Neural progenitor cell (in vitro differentiated cells): ENCODE results near the gene NSG2. TPM values are rescaled to one million over a fixed set of nuclear protein-coding genes. Genes with fewer than 3 reads are reported as not detected.
"Not testable (repeated sequence)": the region's sequence is repeated elsewhere in the genome, so short reads cannot be mapped to it uniquely, and the experiment has no call there.

ENCODE experiments used
- DNase-seq: peaks from one replicate; pipeline ENCODE4 v3.0.0-alpha.2; 2016; ENCODE audit warnings: low spot score
- H2AFZ ChIP-seq: fragments of 200-600 bp; sonication (generic); replicated peaks from 2 replicates; pipeline ENCODE4 v1.6.1; 2016; ENCODE audit warnings: antibody characterized with exemption
- H3F3A ChIP-seq: fragments of 200-600 bp; sonication (generic); 2 replicates; pipeline ENCODE4 v1.6.1; 2016; ENCODE audit warnings: antibody characterized with exemption, low read depth
- H3K27ac ChIP-seq: fragments of 200-600 bp; sonication (generic); 2 replicates; pipeline ENCODE4 v1.5.1; 2016; ENCODE audit warnings: mild to moderate bottlenecking
- H3K27me3 ChIP-seq: fragments of 200-600 bp; sonication (generic); 2 replicates; pipeline ENCODE4 v1.6.1; 2016; ENCODE audit warnings: mild to moderate bottlenecking, moderate library complexity
- H3K36me3 ChIP-seq: fragments of 200-600 bp; sonication (generic); 2 replicates; pipeline ENCODE4 v1.5.1; 2016
- H3K4me1 ChIP-seq: fragments of 200-600 bp; sonication (generic); 2 replicates; pipeline ENCODE4 v1.6.1; 2016; ENCODE audit warnings: mixed run types
- H3K4me2 ChIP-seq: fragments of 200-600 bp; sonication (generic); 2 replicates; pipeline ENCODE4 v1.6.1; 2016
- H3K4me3 ChIP-seq: fragments of 200-600 bp; sonication (generic); 2 replicates; pipeline ENCODE4 v1.5.1; 2016
- H3K79me2 ChIP-seq: fragments of 200-600 bp; sonication (generic); 2 replicates; pipeline ENCODE4 v1.6.1; 2016; ENCODE audit warnings: low read depth
- H3K9ac ChIP-seq: fragments of 200-600 bp; sonication (generic); 2 replicates; pipeline ENCODE4 v1.6.1; 2016
- H3K9me3 ChIP-seq: fragments of 200-600 bp; sonication (generic); 2 replicates; pipeline ENCODE4 v1.5.1; 2016; ENCODE audit warnings: low read depth
- H4K20me1 ChIP-seq: fragments of 200-600 bp; sonication (generic); 2 replicates; pipeline ENCODE4 v1.6.1; 2016; ENCODE audit warnings: low read depth
- H3K27ac Mint-ChIP-seq: 3 replicates; pipeline ENCODE4 v1.8.0; 2021; ENCODE audit warnings: mixed read lengths
- H3K27me3 Mint-ChIP-seq: 2 replicates; pipeline ENCODE4 v1.8.0; 2022; ENCODE audit warnings: low read depth, mild to moderate bottlenecking, inconsistent platforms, moderate library complexity, mixed read lengths; ENCODE audit not compliant: insufficient read depth
- H3K36me3 Mint-ChIP-seq: 3 replicates; pipeline ENCODE4 v1.8.0; 2021; ENCODE audit warnings: mixed read lengths
- H3K4me1 Mint-ChIP-seq: 3 replicates; pipeline ENCODE4 v1.8.0; 2021; ENCODE audit warnings: mixed read lengths
- H3K4me3 Mint-ChIP-seq: 3 replicates; pipeline ENCODE4 v1.8.0; 2021; ENCODE audit warnings: mild to moderate bottlenecking, moderate library complexity, mixed read lengths
- H3K9me3 Mint-ChIP-seq: 3 replicates; pipeline ENCODE4 v1.8.0; 2020; ENCODE audit warnings: mixed read lengths
- EZH2 ChIP-seq: fragments of 200-600 bp; sonication (generic); IDR thresholded peaks from 2 replicates; pipeline ENCODE4 v1.6.1; 2017; ENCODE audit warnings: antibody characterized with exemption, mild to moderate bottlenecking, moderate library complexity
- EZH2phosphoT487 ChIP-seq: fragments of 200-600 bp; sonication (generic); IDR thresholded peaks from 2 replicates; pipeline ENCODE4 v1.6.1; 2017; ENCODE audit warnings: antibody characterized with exemption
- total RNA-seq: library from RNA; depleted of rRNA; stranded (reverse); fragments of >200 nt; gene quantifications from 2 replicates; pipeline ENCODE4 v1.2.3, GENCODE V29; 2015; ENCODE audit warnings: low replicate concordance
- TF ChIP-seq, protein P1 (sequence below): fragments of 200-600 bp; sonication (generic); IDR thresholded peaks from 2 replicates; pipeline ENCODE4 v1.5.1; 2017; ENCODE audit warnings: antibody characterized with exemption, mild to moderate bottlenecking

NSG2 gene
- total RNA-seq, 1 donor from 2014 or later = 0.11 TPM

DNA sequence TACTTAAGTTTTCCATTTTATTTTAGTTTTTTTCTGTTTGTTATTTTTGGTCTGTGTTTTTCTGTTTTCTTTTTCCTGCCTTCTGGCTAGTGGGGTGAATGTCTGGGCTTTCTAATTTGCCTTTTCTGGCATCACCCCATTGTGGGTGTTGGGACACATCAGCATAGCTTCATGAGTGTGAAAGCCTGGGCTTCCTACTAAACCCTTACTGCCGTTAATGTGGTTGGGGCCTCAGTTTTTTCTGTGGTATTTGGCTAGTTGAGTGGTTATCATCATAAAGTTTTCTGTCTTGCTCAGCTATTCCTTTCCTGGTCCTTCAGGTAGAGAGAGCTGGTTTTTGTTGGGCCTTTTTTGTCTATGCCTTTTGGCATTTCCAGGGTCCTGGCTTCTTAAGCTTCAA is 35.1 kb upstream of the NSG2 start:
- no peaks in the 10 kb centered on the region for H3K36me3 Mint-ChIP-seq
- H3K4me3 Mint-ChIP-seq = no peak overlapping the region
- H3K27me3 Mint-ChIP-seq = peaks cover 4% of the 10 kb centered on the region
- no peaks in the 10 kb centered on the region for H3K9me3 ChIP-seq
- H2AFZ ChIP-seq = peak overlapping the region; percentile 38
- no peak overlapping the region for H3K27ac ChIP-seq
- no peaks in the 10 kb centered on the region for H3F3A ChIP-seq
- no peaks in the 10 kb centered on the region for H3K36me3 ChIP-seq
- no peaks in the 10 kb centered on the region for H3K4me1 Mint-ChIP-seq
- no peaks in the 10 kb centered on the region for H3K79me2 ChIP-seq
- no peaks in the 10 kb centered on the region for H3K27me3 ChIP-seq
- H3K27ac Mint-ChIP-seq = no peak overlapping the region
- DNase-seq = no peak
- no peak overlapping the region for H3K4me3 ChIP-seq
- H3K9me3 Mint-ChIP-seq = peaks cover 4% of the 10 kb centered on the region
- H3K4me1 ChIP-seq = no peaks in the 10 kb centered on the region
- TF ChIP-seq EZH2phosphoT487 = no peak
- TF ChIP-seq EZH2 = no peak
- TF ChIP-seq, protein P1, sequence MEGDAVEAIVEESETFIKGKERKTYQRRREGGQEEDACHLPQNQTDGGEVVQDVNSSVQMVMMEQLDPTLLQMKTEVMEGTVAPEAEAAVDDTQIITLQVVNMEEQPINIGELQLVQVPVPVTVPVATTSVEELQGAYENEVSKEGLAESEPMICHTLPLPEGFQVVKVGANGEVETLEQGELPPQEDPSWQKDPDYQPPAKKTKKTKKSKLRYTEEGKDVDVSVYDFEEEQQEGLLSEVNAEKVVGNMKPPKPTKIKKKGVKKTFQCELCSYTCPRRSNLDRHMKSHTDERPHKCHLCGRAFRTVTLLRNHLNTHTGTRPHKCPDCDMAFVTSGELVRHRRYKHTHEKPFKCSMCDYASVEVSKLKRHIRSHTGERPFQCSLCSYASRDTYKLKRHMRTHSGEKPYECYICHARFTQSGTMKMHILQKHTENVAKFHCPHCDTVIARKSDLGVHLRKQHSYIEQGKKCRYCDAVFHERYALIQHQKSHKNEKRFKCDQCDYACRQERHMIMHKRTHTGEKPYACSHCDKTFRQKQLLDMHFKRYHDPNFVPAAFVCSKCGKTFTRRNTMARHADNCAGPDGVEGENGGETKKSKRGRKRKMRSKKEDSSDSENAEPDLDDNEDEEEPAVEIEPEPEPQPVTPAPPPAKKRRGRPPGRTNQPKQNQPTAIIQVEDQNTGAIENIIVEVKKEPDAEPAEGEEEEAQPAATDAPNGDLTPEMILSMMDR = no peak
- H3K4me2 ChIP-seq = no peak overlapping the region
- H4K20me1 ChIP-seq = no peaks in the 10 kb centered on the region
- H3K9ac ChIP-seq = no peak overlapping the region

GRCh38 chr5:174011441-174011840 is 34.1 kb upstream of the NSG2 start:
- Histone ChIP-seq H2AFZ (no peak overlapping the region), H3K79me2 (no peaks in the 10 kb centered on the region), H3K27ac (no peak overlapping the region), H3K36me3 (no peaks in the 10 kb centered on the region), H3K4me2 (no peak overlapping the region), H3K4me3 (no peak overlapping the region), H3K9me3 (no peaks in the 10 kb centered on the region), H3K9ac (no peak overlapping the region), H4K20me1 (no peaks in the 10 kb centered on the region), H3K4me1 (no peaks in the 10 kb centered on the region), H3F3A (no peaks in the 10 kb centered on the region), H3K27me3 (no peaks in the 10 kb centered on the region)
- TF ChIP-seq EZH2phosphoT487 (no peak), EZH2 (no peak)
- TF ChIP-seq, protein P1 = no peak
- DNase-seq = no peak
- no peak overlapping the region for H3K4me3 Mint-ChIP-seq
- no peak overlapping the region for H3K27ac Mint-ChIP-seq
- no peaks in the 10 kb centered on the region for H3K4me1 Mint-ChIP-seq
- peaks cover 4% of the 10 kb centered on the region for H3K9me3 Mint-ChIP-seq
- peaks cover 4% of the 10 kb centered on the region for H3K27me3 Mint-ChIP-seq
- no peaks in the 10 kb centered on the region for H3K36me3 Mint-ChIP-seq

DNA sequence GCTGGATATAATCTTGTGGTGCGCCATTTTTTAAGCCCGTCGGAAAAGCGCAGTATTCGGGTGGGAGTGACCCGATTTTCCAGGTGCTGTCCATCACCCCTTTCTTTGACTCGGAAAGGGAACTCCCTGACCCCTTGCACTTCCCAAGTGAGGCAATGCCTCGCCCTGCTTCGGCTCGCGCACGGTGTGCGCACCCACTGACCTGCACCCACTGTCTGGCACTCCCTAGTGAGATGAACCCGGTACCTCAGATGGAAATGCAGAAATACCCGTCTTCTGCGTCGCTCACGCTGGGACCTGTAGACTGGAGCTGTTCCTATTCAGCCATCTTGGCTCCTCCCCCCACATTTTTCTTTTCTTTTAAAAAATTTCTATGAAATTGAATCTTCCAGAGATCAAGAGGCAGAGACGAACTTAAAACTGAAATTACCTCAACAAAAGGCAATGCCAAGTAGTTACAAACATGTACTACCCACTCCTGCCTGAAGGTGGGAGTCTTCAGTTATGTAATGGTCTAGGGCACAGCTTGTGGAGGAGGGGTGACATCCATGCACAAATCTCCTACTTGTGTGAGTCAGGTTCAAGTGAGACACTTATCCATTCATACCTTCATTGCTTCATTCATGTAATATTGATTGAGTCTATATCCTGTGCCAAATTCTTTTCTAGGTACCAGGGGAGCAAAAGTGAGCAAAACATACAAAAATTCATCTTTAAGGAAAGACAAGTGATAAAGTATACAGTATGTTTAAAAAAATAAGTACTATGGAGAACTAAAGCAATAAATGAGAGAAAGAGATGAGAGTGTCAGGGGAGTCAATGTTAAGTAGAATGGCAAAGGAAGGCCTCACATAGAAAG is 25.2 kb upstream of the NSG2 start:
- not testable (repeated sequence) for H3F3A ChIP-seq, H4K20me1 ChIP-seq, H3K9me3 Mint-ChIP-seq, H3K79me2 ChIP-seq, H3K36me3 Mint-ChIP-seq, H3K9ac ChIP-seq, H3K36me3 ChIP-seq, H2AFZ ChIP-seq, H3K27ac ChIP-seq, H3K27ac Mint-ChIP-seq, H3K4me1 ChIP-seq, H3K27me3 ChIP-seq, H3K9me3 ChIP-seq, H3K27me3 Mint-ChIP-seq
- Mint-ChIP-seq H3K4me1 (peaks cover 11% of the 10 kb centered on the region), H3K4me3 (peak overlapping the region; percentile 76)
- H3K4me3 ChIP-seq = peak overlapping the region; percentile 40
- H3K4me2 ChIP-seq = peak overlapping the region; percentile 69
- TF ChIP-seq, protein P1 = peak; percentile 67
- DNase-seq = peak; percentile 69
